HepG2 (cell line): Measurements from ENCODE around the gene FRAS1. TPM values are rescaled to one million over a fixed set of nuclear protein-coding genes. Genes with fewer than 3 reads are reported as not detected.
A peak's percentile ranks its signal among the peaks of the same experiment; 100 is the strongest.

ENCODE experiments used
- ARHGAP35 ChIP-seq: sonication (generic); formaldehyde crosslinking; IDR thresholded peaks from 2 replicates; pipeline ENCODE4 v1.9.0; 2022; ENCODE audit warnings: mild to moderate bottlenecking, inconsistent platforms, moderate library complexity, missing genetic modification reagents, borderline replicate concordance
- EHMT2 ChIP-seq: fragments of 200-600 bp; sonication (generic); IDR thresholded peaks from 2 replicates; pipeline ENCODE4 v1.7.0; 2017; ENCODE audit warnings: antibody characterized with exemption, low read depth, low read length, borderline replicate concordance
- ELF3 ChIP-seq: IDR thresholded peaks from 2 replicates; pipeline ENCODE4 v1.6.1; 2016; ENCODE audit warnings: missing genetic modification reagents, missing compliant biosample characterization
- HNRNPL ChIP-seq: fragments of 200-400 bp; formaldehyde crosslinking; IDR thresholded peaks from 2 replicates; pipeline ENCODE4 v1.6.1; 2017; ENCODE audit warnings: mild to moderate bottlenecking, low read depth, low read length
- NR3C1 ChIP-seq: sonication (generic); formaldehyde crosslinking; IDR thresholded peaks from 2 replicates; pipeline ENCODE4 v1.4.0; 2020; ENCODE audit warnings: missing genetic modification reagents
- RCOR2 ChIP-seq: IDR thresholded peaks from 2 replicates; pipeline ENCODE4 v1.6.1; 2016; ENCODE audit warnings: missing biosample characterization, missing genetic modification reagents
- SAP130 ChIP-seq: IDR thresholded peaks from 2 replicates; pipeline ENCODE4 v1.6.1; 2016; ENCODE audit warnings: low read depth
- SATB2 ChIP-seq: sonication (generic); formaldehyde crosslinking; IDR thresholded peaks from 2 replicates; pipeline ENCODE4 v1.5.0; 2020; ENCODE audit warnings: missing genetic modification reagents
- SNRNP70 ChIP-seq: fragments of 200-400 bp; formaldehyde crosslinking; IDR thresholded peaks from 2 replicates; pipeline ENCODE4 v1.6.1; 2017; ENCODE audit warnings: mild to moderate bottlenecking, low read depth, low read length, moderate library complexity
- SRSF4 ChIP-seq: fragments of 200-400 bp; formaldehyde crosslinking; IDR thresholded peaks from one replicate; pipeline ENCODE4 v1.6.1; 2018; ENCODE audit warnings: mild to moderate bottlenecking, low read depth, low read length, moderate library complexity; ENCODE audit not compliant: poor library complexity, severe bottlenecking
- ZBTB3 ChIP-seq: sonication (generic); formaldehyde crosslinking; IDR thresholded peaks from 2 replicates; pipeline ENCODE4 v1.4.0; 2020; ENCODE audit warnings: low read depth, mild to moderate bottlenecking, moderate library complexity, missing genetic modification reagents, borderline replicate concordance
- ZFP36 ChIP-seq: fragments of 150-350 bp; IDR thresholded peaks from 2 replicates; pipeline ENCODE4 v1.6.1; 2018; ENCODE audit warnings: borderline replicate concordance, low read length, low read depth; ENCODE audit not compliant: partially characterized antibody
- ZNF382 ChIP-seq: sonication (generic); formaldehyde crosslinking; IDR thresholded peaks from 2 replicates; pipeline ENCODE4 v1.5.0; 2020; ENCODE audit warnings: missing genetic modification reagents, mild to moderate bottlenecking, borderline replicate concordance
- ZNF501 ChIP-seq: sonication (generic); formaldehyde crosslinking; IDR thresholded peaks from 2 replicates; pipeline ENCODE4 v1.5.1; 2020; ENCODE audit warnings: mild to moderate bottlenecking, moderate library complexity, missing genetic modification reagents
- ZNF644 ChIP-seq: IDR thresholded peaks from 2 replicates; pipeline ENCODE4 v1.6.1; 2016; ENCODE audit warnings: low read depth
- ZNF709 ChIP-seq: sonication (generic); formaldehyde crosslinking; IDR thresholded peaks from 2 replicates; pipeline ENCODE4 v1.5.0; 2020; ENCODE audit warnings: mild to moderate bottlenecking, missing genetic modification reagents
- ZNF772 ChIP-seq: sonication (generic); formaldehyde crosslinking; IDR thresholded peaks from 2 replicates; pipeline ENCODE4 v1.5.0; 2020; ENCODE audit warnings: mild to moderate bottlenecking, missing genetic modification reagents
- ZNF788 ChIP-seq: sonication (generic); formaldehyde crosslinking; IDR thresholded peaks from 2 replicates; pipeline ENCODE4 v1.5.0; 2020; ENCODE audit warnings: mild to moderate bottlenecking, missing genetic modification reagents, borderline replicate concordance
- polyA plus RNA-seq, 8 experiments: library from polyadenylated mRNA; depleted of rRNA in 3 of 8; stranded (reverse) in 7 of 8; unstranded in 1 of 8; fragments of >200 nt; fragmentation: Illumina TruSeq in 4 of 8; extraction: Trizol in 4 of 8; gene quantifications; 2 replicates each; pipeline versions ENCODE4 v1.2.1 to v1.2.3, GENCODE V29; 2011 to 2016; ENCODE audit warnings: low read depth in 4 of 8, missing spikeins in 1 of 8, mixed read lengths in 1 of 8; ENCODE audit not compliant: insufficient read depth in 1 of 8
- total RNA-seq, 5 experiments: library from RNA; depleted of rRNA; stranded (reverse); fragments of >200 nt; fragmentation: Illumina TruSeq; extraction: Trizol; gene quantifications; 2 replicates each; pipeline ENCODE4 v1.2.3, GENCODE V29; 2016; ENCODE audit warnings: low read depth in 1 of 5
- TF ChIP-seq, protein P1 (sequence below): sonication (generic); formaldehyde crosslinking; IDR thresholded peaks from 2 replicates; pipeline ENCODE4 v1.8.1; 2022; ENCODE audit warnings: mild to moderate bottlenecking, missing genetic modification reagents
- TF ChIP-seq, protein P2 (sequence below): sonication (generic); formaldehyde crosslinking; IDR thresholded peaks from 2 replicates; pipeline ENCODE4 v1.4.0; 2020; ENCODE audit warnings: missing genetic modification reagents, mild to moderate bottlenecking, borderline replicate concordance
- TF ChIP-seq, protein P3 (sequence below): sonication (generic); formaldehyde crosslinking; IDR thresholded peaks from 2 replicates; pipeline ENCODE4 v1.5.0; 2020; ENCODE audit warnings: mild to moderate bottlenecking, missing genetic modification reagents, moderate library complexity
- TF ChIP-seq, protein P4 (sequence below): sonication (generic); formaldehyde crosslinking; IDR thresholded peaks from 2 replicates; pipeline ENCODE4 v1.4.0; 2020; ENCODE audit warnings: missing genetic modification reagents

The FRAS1 gene
- total and polyA plus RNA-seq, 2 of the 13 experiments (the other 11 are each of a cell fraction or from before 2014, with no cell fraction given) = 22.5 to 31.6 TPM

DNA sequence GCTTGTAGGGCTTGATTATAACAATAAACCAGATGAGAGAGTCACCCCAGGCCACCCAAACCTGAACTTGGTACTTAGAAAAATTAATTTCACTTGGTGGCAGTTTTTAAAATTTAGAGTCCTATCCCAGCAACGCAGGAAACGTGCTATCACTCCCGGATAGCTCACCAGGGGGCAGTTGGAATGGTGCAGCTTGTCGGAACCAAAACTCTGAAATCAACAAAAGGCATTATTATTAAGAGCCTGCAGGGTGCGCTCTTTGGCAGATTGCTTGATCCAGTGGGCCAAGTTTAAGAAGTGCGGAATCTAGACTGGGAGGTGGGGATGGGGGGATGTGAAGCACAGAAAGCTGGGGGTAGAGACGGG lies 2.4 kb downstream of the FRAS1 start (continued):
- TF ChIP-seq, protein P1, sequence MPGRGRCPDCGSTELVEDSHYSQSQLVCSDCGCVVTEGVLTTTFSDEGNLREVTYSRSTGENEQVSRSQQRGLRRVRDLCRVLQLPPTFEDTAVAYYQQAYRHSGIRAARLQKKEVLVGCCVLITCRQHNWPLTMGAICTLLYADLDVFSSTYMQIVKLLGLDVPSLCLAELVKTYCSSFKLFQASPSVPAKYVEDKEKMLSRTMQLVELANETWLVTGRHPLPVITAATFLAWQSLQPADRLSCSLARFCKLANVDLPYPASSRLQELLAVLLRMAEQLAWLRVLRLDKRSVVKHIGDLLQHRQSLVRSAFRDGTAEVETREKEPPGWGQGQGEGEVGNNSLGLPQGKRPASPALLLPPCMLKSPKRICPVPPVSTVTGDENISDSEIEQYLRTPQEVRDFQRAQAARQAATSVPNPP (CRISPR knock-in tag) = no peak
- TF ChIP-seq, protein P2, sequence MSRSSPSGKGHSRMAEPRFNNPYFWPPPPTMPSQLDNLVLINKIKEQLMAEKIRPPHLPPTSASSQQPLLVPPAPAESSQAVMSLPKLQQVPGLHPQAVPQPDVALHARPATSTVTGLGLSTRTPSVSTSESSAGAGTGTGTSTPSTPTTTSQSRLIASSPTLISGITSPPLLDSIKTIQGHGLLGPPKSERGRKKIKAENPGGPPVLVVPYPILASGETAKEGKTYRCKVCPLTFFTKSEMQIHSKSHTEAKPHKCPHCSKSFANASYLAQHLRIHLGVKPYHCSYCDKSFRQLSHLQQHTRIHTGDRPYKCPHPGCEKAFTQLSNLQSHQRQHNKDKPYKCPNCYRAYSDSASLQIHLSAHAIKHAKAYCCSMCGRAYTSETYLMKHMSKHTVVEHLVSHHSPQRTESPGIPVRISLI (CRISPR knock-in tag) = no peak
- TF ChIP-seq ARHGAP35 (CRISPR knock-in tag) (no peak), ZNF501 (CRISPR knock-in tag) (no peak), RCOR2 (CRISPR knock-in tag) (0 out of 2 replicates have a peak, but pooled peaks have one; percentile 28), SNRNP70 (no peak), SAP130 (peak; percentile 73), ZNF709 (CRISPR knock-in tag) (no peak), ZNF644 (CRISPR knock-in tag) (peak; percentile 85), ELF3 (CRISPR knock-in tag) (peak; percentile 40; the same call in 1 of the 2 replicates), EHMT2 (no peak), SRSF4 (no peak), ZNF772 (CRISPR knock-in tag) (no peak), ZBTB3 (CRISPR knock-in tag) (no peak), ZNF788 (CRISPR knock-in tag) (no peak; the same call in 1 of the 2 replicates), ZNF382 (CRISPR knock-in tag) (no peak), NR3C1 (CRISPR knock-in tag) (no peak), ZFP36 (no peak), HNRNPL (no peak), SATB2 (CRISPR knock-in tag) (no peak)
- TF ChIP-seq, protein P3, sequence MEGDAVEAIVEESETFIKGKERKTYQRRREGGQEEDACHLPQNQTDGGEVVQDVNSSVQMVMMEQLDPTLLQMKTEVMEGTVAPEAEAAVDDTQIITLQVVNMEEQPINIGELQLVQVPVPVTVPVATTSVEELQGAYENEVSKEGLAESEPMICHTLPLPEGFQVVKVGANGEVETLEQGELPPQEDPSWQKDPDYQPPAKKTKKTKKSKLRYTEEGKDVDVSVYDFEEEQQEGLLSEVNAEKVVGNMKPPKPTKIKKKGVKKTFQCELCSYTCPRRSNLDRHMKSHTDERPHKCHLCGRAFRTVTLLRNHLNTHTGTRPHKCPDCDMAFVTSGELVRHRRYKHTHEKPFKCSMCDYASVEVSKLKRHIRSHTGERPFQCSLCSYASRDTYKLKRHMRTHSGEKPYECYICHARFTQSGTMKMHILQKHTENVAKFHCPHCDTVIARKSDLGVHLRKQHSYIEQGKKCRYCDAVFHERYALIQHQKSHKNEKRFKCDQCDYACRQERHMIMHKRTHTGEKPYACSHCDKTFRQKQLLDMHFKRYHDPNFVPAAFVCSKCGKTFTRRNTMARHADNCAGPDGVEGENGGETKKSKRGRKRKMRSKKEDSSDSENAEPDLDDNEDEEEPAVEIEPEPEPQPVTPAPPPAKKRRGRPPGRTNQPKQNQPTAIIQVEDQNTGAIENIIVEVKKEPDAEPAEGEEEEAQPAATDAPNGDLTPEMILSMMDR (CRISPR knock-in tag) = peak; percentile 86
- TF ChIP-seq, protein P4, sequence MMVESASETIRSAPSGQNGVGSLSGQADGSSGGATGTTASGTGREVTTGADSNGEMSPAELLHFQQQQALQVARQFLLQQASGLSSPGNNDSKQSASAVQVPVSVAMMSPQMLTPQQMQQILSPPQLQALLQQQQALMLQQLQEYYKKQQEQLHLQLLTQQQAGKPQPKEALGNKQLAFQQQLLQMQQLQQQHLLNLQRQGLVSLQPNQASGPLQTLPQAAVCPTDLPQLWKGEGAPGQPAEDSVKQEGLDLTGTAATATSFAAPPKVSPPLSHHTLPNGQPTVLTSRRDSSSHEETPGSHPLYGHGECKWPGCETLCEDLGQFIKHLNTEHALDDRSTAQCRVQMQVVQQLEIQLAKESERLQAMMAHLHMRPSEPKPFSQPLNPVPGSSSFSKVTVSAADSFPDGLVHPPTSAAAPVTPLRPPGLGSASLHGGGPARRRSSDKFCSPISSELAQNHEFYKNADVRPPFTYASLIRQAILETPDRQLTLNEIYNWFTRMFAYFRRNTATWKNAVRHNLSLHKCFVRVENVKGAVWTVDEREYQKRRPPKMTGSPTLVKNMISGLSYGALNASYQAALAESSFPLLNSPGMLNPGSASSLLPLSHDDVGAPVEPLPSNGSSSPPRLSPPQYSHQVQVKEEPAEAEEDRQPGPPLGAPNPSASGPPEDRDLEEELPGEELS (CRISPR knock-in tag) = no peak
